Naive thymus-derived CD8-positive, alpha-beta T cell (primary cell): ENCODE results near the gene AHDC1. TPM values are rescaled to one million over a fixed set of nuclear protein-coding genes. Genes with fewer than 3 reads are reported as not detected.
"Not testable (repeated sequence)": the region's sequence is repeated elsewhere in the genome, so short reads cannot be mapped to it uniquely, and the experiment has no call there.

Source experiments
- ATAC-seq, 2 donors: fragments of 150-1000 bp; cut with Tn5 transposase in 1 of 2; sonication (Bioruptor Pico), chemical (Tn5 transposase) in 1 of 2; 1 replicate in 1 of 2; 2 replicates in 1 of 2; pipeline ENCODE4 v1.10.0; 2021; ENCODE audit warnings: mild to moderate bottlenecking in 2 of 2, moderate library complexity in 2 of 2
- POLR2A ChIA-PET: fragments of 350-600 bp; sonication (Branson Sonifier 250); formaldehyde crosslinking; loops from one replicate; lab custom pipeline; 2021; ENCODE audit warnings: antibody characterized with exemption; lab: Charles Lee
- DNase-seq, 10 donors: peaks; one replicate each; pipeline versions ENCODE4 v3.0.0 to v3.0.0-alpha.2; 2020 to 2022
- H3K27ac Mint-ChIP-seq, 10 donors: one replicate each; pipeline ENCODE4 v1.8.0; 2020 to 2022; ENCODE audit warnings: mild to moderate bottlenecking in 10 of 10, mixed read lengths in 10 of 10, moderate library complexity in 4 of 10, inconsistent platforms in 1 of 10
- H3K27me3 Mint-ChIP-seq, 5 donors: one replicate each; pipeline ENCODE4 v1.8.0; 2021 to 2022; ENCODE audit warnings: mixed read lengths in 5 of 5
- H3K36me3 Mint-ChIP-seq, 3 donors: one replicate each; pipeline ENCODE4 v1.8.0; 2020 to 2022; ENCODE audit warnings: mixed read lengths in 3 of 3, mild to moderate bottlenecking in 2 of 3, inconsistent platforms in 1 of 3
- H3K4me1 Mint-ChIP-seq, 4 donors: one replicate each; pipeline ENCODE4 v1.8.0; 2021 to 2022; ENCODE audit warnings: mixed read lengths in 4 of 4
- H3K4me3 Mint-ChIP-seq, 10 donors: one replicate each; pipeline ENCODE4 v1.8.0; 2020 to 2022; ENCODE audit warnings: mild to moderate bottlenecking in 10 of 10, mixed read lengths in 10 of 10, moderate library complexity in 6 of 10, inconsistent platforms in 1 of 10
- H3K9me3 Mint-ChIP-seq, 9 donors: one replicate each; pipeline ENCODE4 v1.8.0; 2020 to 2022; ENCODE audit warnings: mixed read lengths in 9 of 9, mild to moderate bottlenecking in 3 of 9, inconsistent platforms in 1 of 9, moderate library complexity in 1 of 9
- polyA plus RNA-seq, 3 donors: library from polyadenylated mRNA; unstranded; fragments of 300-500 nt; fragmentation: Illumina TruSeq; gene quantifications; one replicate each; pipeline ENCODE4 v1.2.3, GENCODE V29; 2021
- total RNA-seq, 8 experiments: library from RNA in 2 of 8; stranded (reverse) in 2 of 8; gene quantifications; one replicate each; pipeline ENCODE4 v1.2.3 and lab custom pipeline; 2021 to 2026

Gene AHDC1
- total and polyA plus RNA-seq, 5 experiments from 2014 or later, result 0.57 to 24.7 (median 2.4) TPM

- Mint-ChIP-seq H3K27ac (peak overlapping the region in 9 of 10 donors; percentile 47 to 90 (median 83)), H3K36me3 (peaks cover 0 to 23% (median 9%) of the 10 kb centered on the region in 3 donors), H3K27me3 (no peaks in the 10 kb centered on the region), H3K4me3 (no peak overlapping the region), H3K9me3 (no peaks in the 10 kb centered on the region), H3K4me1 (peaks cover 13 to 34% (median 32%) of the 10 kb centered on the region in 4 donors)
- POLR2A ChIA-PET, result interaction anchor here (1.4 to 3.9 kb wide), 2 partner anchors 27 to 53 kb away, joined by 5 to 22 read pairs; no protein-coding TSS in a partner anchor
- DNase-seq, result no peak
- ATAC-seq, result no peak
Observed at GRCh38 chr1:27554293-27554692, 49.7 kb downstream of the AHDC1 start.

DNA sequence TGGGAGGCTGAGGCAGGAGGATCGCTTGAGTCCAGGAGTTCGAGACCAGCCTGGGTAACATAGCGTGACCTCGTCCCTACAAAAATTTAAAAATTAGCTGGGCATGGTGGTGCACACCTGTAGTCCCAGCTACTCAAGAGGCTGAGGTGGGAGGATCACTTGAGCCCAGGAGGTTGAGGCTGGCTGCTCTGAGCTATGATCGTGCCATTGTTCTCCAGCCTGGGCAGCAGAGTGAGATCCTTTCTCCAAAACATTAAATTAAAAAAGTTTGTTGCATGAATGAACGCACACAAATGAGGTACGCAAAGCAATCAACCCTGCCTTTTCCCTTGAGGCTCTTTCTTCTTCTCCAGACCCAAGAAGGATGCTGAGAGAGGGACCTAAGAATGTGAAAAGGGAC lies 50.1 kb downstream of the AHDC1 start:
- POLR2A ChIA-PET, H3K27me3 Mint-ChIP-seq, DNase-seq, ATAC-seq, H3K4me3 Mint-ChIP-seq, H3K9me3 Mint-ChIP-seq: not testable (repeated sequence)
- H3K27ac Mint-ChIP-seq, result peak overlapping the region in 8 of 10 donors; percentile 12 to 90 (median 68)
- H3K4me1 Mint-ChIP-seq, result peaks cover 13 to 33% (median 31%) of the 10 kb centered on the region in 4 donors
- H3K36me3 Mint-ChIP-seq, result peaks cover 0 to 23% (median 9%) of the 10 kb centered on the region in 3 donors

DNA sequence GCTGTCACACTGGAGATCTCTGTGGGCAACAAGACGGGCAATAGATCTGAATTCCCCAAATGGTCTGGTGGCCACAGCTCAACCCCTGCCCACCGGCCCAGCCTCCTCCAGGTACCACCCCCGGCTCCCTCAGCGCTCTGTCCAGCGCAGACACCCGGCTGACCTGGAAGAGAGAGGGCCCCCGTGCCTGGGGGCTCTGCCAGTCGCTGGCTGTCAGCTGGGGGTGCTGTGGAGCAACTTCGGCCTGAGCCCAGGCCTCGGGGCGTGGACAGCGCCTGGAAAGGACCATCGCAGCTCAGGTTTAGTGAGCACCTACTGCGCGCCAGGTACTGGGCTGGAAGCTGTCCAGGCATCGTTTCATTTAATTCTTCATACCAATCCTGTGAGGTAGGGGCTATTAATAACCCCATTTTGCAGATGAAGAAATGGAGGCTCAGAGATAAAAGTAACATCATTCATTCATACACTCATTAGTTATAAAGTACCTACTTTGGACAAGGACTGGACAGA lies 51.0 kb downstream of the AHDC1 start:
- ATAC-seq, result no peak
- DNase-seq, result no peak
- peaks cover 0 to 27% (median 9%) of the 10 kb centered on the region in 3 donors for H3K36me3 Mint-ChIP-seq
- H3K9me3 Mint-ChIP-seq, result no peaks in the 10 kb centered on the region
- H3K4me3 Mint-ChIP-seq, result no peak overlapping the region
- no peaks in the 10 kb centered on the region for H3K27me3 Mint-ChIP-seq
- H3K4me1 Mint-ChIP-seq, result peaks cover 13 to 33% (median 30%) of the 10 kb centered on the region in 4 donors
- H3K27ac Mint-ChIP-seq, result peak overlapping the region in 4 of 10 donors; percentile 21 to 85 (median 46)
- POLR2A ChIA-PET, result no interaction called here

DNA sequence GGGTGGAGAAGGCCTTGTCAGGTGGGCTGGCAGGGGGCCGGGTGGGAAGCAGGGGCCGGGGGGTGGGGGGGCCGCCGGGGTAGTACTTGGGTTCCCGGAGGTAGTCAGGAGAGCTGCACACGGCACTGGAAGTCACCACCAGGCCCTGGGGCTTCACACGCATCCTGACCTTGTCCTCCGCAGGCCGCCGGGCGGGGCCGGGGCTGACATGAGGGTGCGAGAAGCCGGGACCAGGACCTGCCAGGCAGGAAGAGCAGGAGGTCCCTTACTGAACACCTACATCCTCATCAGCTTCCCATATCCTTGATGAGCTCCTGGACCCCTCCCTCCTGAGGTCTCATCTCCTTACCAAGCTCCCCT lies 52.0 kb downstream of the AHDC1 start:
- Mint-ChIP-seq H3K4me3 (no peak overlapping the region), H3K27ac (no peak overlapping the region), H3K36me3 (peaks cover 0 to 28% (median 9%) of the 10 kb centered on the region in 3 donors), H3K27me3 (no peaks in the 10 kb centered on the region), H3K9me3 (no peaks in the 10 kb centered on the region), H3K4me1 (peaks cover 8 to 25% (median 23%) of the 10 kb centered on the region in 4 donors)
- POLR2A ChIA-PET, result no interaction called here
- no peak for DNase-seq
- ATAC-seq, result no peak

- Mint-ChIP-seq H3K36me3 (peaks cover 0 to 29% (median 9%) of the 10 kb centered on the region in 3 donors), H3K27me3 (no peaks in the 10 kb centered on the region), H3K4me1 (peaks cover 3 to 21% (median 17%) of the 10 kb centered on the region in 4 donors), H3K27ac (no peak overlapping the region), H3K4me3 (no peak overlapping the region), H3K9me3 (no peaks in the 10 kb centered on the region)
- POLR2A ChIA-PET, result interaction anchor here (0.6 kb wide), 1 partner anchor 96 kb away, joined by 4 read pairs; no protein-coding TSS in a partner anchor
- ATAC-seq (no peak), DNase-seq (no peak)
Observed at GRCh38 chr1:27551170-27551952, 52.6 kb downstream of the AHDC1 start.

- DNase-seq (no peak), ATAC-seq (no peak)
- H3K36me3 Mint-ChIP-seq, result peaks cover 0 to 29% (median 9%) of the 10 kb centered on the region in 3 donors
- no peak overlapping the region for H3K27ac Mint-ChIP-seq
- POLR2A ChIA-PET, result interaction anchor here (0.6 kb wide), 2 partner anchors 97 to 118 kb away, joined by 3 to 4 read pairs; no protein-coding TSS in a partner anchor
- peaks cover 0 to 15% (median 11%) of the 10 kb centered on the region in 4 donors for H3K4me1 Mint-ChIP-seq
- no peak overlapping the region for H3K4me3 Mint-ChIP-seq
- no peaks in the 10 kb centered on the region for H3K27me3 Mint-ChIP-seq
- no peaks in the 10 kb centered on the region for H3K9me3 Mint-ChIP-seq
Observed at GRCh38 chr1:27550510-27551169, 53.3 kb downstream of the AHDC1 start.

DNA sequence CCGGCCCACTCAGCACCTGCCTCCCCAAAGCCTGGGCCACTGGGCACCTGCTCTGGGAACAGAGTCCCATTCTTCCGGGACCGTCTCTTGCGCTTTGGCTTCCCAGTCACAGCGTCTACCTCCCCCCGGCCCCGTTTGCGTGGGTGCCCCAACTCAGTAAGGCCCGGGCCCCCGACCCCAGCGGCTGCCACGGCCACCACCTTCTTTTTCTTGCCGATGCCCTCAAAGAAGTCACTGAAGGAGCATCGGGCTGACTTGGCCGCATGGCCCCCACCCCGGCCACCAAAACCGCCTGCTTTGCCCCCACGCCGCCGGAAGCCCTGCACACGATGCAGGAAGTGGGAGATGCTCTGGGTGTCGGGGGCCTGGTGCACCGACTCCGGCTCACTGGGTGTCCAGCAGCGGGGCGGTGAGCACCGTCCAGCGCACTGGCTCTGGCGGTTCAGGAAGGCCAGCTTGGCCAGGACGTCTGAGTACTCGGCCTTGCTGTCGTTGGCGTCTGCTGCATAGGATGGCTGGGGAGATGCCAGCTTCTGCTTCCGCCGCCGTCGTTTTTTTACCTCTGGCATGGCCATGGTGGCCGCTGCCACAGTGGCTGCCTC lies 54.0 kb downstream of the AHDC1 start:
- no peak for DNase-seq
- Mint-ChIP-seq H3K36me3 (peaks cover 0 to 29% (median 9%) of the 10 kb centered on the region in 3 donors), H3K27ac (no peak overlapping the region), H3K9me3 (no peaks in the 10 kb centered on the region), H3K27me3 (no peaks in the 10 kb centered on the region), H3K4me3 (no peak overlapping the region), H3K4me1 (peaks cover under 1 to 9% (median 6%) of the 10 kb centered on the region in 4 donors)
- no peak for ATAC-seq
- POLR2A ChIA-PET, result interaction anchor here (0.6 kb wide), 1 partner anchor 127 kb away, joined by 3 read pairs; no protein-coding TSS in a partner anchor

DNA sequence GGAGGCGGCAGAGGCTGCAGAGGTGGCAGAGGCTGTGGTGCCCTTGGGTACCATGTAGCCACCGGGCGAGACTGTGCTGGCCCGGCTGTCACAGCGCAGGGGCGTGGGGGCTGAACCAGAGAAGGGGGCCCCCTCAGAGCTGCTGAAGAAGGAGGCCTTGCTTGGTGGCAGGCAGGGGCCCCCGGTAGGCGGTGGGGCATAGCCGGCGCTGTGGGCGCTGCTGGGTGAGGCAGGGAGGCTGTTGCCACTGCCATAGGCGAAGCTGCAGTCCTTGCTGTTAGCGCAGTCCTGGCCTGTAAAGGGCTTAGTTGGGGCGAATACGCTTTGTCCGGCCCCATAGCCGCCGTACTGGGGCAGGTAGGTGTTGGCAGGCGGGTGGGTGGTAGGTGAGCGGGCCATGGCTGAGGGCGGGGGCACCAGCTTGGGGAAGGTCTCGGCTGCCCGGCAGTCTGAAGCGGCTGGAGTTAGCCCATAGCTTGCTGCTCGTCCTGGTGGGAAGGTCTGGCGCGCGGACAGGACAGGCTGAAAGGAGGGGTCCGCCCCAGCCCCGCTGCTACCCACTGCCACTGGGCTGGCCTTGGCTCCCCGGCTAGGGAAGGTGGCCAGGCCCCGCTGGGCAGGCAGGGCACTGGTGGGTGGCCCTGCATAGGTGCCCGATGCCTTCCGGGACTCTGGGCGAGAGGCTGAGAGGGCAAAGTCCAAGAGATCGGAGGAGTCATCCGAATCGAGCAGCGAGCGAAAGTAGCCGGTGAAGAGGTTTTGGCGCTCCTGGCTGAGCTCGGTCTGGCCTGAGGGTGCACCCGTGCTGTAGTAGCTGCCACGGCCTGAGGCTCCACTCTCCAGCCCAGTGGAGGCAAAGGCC lies 54.9 kb downstream of the AHDC1 start:
- POLR2A ChIA-PET, result interaction anchor here (0.6 kb wide), 1 partner anchor 127 kb away, joined by 3 read pairs; no protein-coding TSS in a partner anchor
- H3K9me3 Mint-ChIP-seq, result no peaks in the 10 kb centered on the region
- H3K27ac Mint-ChIP-seq, result no peak overlapping the region
- peaks cover 0 to 29% (median 9%) of the 10 kb centered on the region in 3 donors for H3K36me3 Mint-ChIP-seq
- no peaks in the 10 kb centered on the region for H3K27me3 Mint-ChIP-seq
- ATAC-seq, result no peak
- peaks cover 1 to 10% (median 7%) of the 10 kb centered on the region in 4 donors for H3K4me1 Mint-ChIP-seq
- H3K4me3 Mint-ChIP-seq, result no peak overlapping the region
- no peak for DNase-seq

- no peak overlapping the region for H3K4me3 Mint-ChIP-seq
- H3K36me3 Mint-ChIP-seq, result peaks cover 0 to 30% (median 9%) of the 10 kb centered on the region in 3 donors
- ATAC-seq (no peak), DNase-seq (no peak)
- H3K4me1 Mint-ChIP-seq, result peaks cover 0 to 10% (median 7%) of the 10 kb centered on the region in 4 donors
- H3K9me3 Mint-ChIP-seq, result no peaks in the 10 kb centered on the region
- no peaks in the 10 kb centered on the region for H3K27me3 Mint-ChIP-seq
- H3K27ac Mint-ChIP-seq, result no peak overlapping the region
- POLR2A ChIA-PET, result no interaction called here
Observed at GRCh38 chr1:27548136-27548853, 55.6 kb downstream of the AHDC1 start.

- DNase-seq (no peak), ATAC-seq (no peak)
- Mint-ChIP-seq H3K27me3 (no peaks in the 10 kb centered on the region), H3K27ac (peak overlapping the region in 1 of 10 donors; percentile 74), H3K36me3 (peaks cover 0 to 27% (median 6%) of the 10 kb centered on the region in 3 donors), H3K4me1 (peaks cover 3 to 14% (median 10%) of the 10 kb centered on the region in 4 donors), H3K4me3 (no peak overlapping the region), H3K9me3 (no peaks in the 10 kb centered on the region)
- POLR2A ChIA-PET, result no interaction called here
Observed at GRCh38 chr1:27547220-27548116, 56.5 kb downstream of the AHDC1 start.
